LHCN-M2 (cell line): ENCODE measurements around the gene SLC3A2. TPM values are rescaled to one million over a fixed set of nuclear protein-coding genes. Genes with fewer than 3 reads are reported as not detected.
"Not testable (repeated sequence)": the region's sequence is repeated elsewhere in the genome, so short reads cannot be mapped to it uniquely, and the experiment has no call there.

Experiments used
- DNase-seq: peaks from one replicate; pipeline ENCODE4 v3.0.0-alpha.2; 2012; ENCODE audit warnings: low read depth
- polyA plus RNA-seq: library from polyadenylated mRNA; unstranded; fragments of >200 nt; gene quantifications from one replicate; pipeline ENCODE4 v1.2.1, GENCODE V29; 2012; ENCODE audit warnings: missing spikeins
- total RNA-seq: library from RNA; depleted of rRNA; stranded (reverse); fragments of >200 nt; gene quantifications from 2 replicates; pipeline ENCODE4 v1.2.3, GENCODE V29; 2014; rRNA removed

SLC3A2 gene
- 121 and 132 TPM in 2 replicates for total RNA-seq
- polyA plus RNA-seq = 231 TPM

GRCh38 chr11:62880803-62881578, at the start of gene SLC3A2:
Gene SLC3A2 (plus strand): TSS chr11:62880896. CDS start chr11:62881024, 128 bp downstream.
- DNase-seq = peak; percentile 81

- no peak for DNase-seq
Measured at GRCh38 chr11:62830904-62831519, 49.7 kb upstream of the SLC3A2 start.

DNA sequence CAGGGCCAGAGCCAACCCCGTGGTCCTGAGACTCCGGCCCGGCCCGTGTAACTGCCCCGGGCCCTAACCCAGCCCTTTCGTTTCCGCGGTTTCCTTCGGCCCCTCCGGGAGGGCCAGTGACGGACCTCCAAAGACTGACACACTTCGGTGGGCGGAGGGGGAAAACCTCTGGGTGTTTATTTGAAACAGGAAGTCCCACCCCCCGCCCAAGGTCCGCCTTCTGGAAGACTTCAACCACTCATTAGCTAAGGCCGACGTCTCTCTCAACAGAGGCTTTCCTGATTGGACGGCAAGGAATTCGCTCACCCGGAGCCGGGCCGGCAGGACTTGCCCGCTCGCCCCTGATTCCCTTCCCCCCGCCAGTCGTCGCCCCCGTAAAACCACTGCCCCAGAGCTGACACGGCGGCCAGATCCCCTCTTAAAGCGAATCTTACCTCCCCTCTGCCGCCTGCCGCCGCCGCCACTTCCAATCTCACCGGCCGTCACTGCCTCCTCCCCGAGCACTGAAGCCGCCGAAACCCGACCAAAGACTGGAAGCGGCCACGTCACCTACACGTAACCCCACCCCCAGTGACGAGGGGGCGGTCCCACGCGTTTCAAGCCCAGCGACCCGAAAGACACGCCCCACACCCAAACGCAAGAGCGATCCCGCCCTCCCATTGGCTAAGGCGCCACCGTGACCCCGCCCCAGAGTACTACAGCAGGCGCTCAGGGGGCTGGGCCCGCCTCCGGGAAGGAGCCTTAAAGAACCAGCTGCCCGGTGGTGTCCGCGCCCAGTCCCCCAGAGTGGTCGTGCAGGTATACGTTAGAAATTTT, 49.0 kb upstream of the SLC3A2 start, which contains the start of gene STX5:
Gene STX5, minus strand, starts transcription at position 532 of the 816 bp plus-strand sequence. CDS start 808 bp downstream, outside the sequence.
- peak; percentile 97 for DNase-seq

DNA sequence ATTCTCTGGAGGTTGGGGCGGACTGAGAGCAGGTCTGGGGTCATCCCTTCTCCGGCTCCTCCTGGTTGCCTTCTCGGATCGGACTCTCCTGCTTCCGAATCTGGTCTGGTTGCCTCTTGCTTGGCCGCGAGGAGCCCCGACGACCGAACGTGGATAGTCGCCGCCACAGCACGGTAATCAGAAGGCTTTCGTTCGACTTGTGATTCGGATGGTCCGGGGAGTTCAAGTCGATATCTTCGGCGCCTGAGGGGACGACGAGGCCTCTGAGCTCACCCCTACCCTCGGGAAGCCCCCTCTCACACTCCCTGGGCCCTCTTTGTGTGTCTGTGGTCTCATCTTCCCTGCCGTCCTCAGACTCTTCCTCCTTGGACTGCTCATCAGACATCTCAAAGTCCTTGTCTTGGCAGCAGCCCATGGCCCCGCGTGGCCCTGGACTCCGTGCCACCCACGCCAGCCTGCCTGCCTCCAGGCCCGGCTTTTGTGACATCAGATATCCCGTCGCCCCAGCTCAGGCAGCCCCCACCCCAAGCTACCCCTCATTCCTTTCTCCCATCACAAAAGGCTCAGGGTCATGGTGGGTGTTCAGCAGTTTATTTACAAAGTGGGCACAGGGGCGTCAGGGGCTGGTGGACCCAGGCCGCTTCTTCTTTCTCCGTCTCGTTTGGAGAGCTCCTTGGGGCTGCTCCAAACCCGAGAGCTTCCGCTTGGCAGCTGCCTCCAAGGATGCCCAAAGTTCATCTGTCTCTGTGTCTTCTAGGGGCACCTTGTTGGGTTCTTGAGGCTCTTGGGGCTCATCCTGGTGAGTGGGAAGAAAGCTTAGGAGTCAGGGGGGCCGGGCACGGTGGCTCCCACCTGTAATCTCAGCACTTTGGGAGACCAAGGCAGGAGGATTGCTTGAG, 48.1 kb upstream of the SLC3A2 start, which contains the start of gene TEX54:
Gene TEX54, minus strand, starts transcription at position 506 of the 899 bp plus-strand sequence.
- DNase-seq = no peak

GRCh38 chr11:62835336-62835735, 45.4 kb upstream of the SLC3A2 start:
- no peak for DNase-seq

DNA sequence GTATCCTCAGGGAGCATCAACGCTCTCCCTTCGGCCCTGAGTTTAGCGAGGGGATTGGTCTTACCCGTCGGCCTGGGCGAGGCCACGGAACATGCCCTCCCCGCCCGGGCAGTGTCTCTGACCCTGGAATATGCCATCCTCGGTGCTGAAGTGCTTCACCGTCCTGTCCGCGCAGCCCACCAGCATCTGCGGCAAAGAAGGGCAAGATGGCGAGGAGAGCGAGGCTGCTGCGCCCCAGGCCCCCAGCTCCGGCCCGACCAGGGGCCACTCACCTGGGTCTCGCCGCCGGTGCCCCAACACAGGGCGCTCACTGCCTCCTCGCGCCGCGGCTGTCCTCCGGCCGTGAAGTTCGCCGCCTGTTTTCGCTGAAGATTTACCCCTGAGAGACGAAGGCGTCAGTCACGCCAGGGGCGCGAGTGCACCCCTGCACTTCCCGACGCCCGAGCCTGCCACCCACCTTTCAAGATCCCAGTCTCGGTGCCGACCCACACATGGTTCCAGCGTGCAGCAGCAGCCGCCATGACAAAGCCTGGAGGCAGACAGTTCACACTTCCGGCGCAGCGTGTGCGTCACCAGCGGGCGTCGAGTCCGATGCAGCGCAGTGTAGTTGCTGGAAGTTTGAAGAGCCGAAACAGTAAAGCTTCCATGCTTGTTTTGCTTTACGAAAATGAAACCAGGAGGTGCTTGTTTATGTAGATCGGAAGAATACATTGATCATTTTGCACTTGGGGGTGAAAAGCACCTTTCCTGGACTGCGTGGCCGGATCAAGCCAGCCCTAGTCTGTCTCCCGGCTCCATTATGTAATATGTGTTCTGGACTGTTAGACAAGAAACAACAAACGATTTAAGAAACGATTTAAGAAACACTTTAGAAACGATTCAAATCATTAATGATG, 41.4 kb upstream of the SLC3A2 start, which contains the start of gene WDR74:
Gene WDR74, minus strand, starts transcription at position 541 of the 896 bp plus-strand sequence. Its CDS starts 20 bp downstream, at position 521.
- DNase-seq = peak; percentile 92

GRCh38 chr11:62840721-62841360, 39.9 kb upstream of the SLC3A2 start:
- DNase-seq = peak; percentile 73

GRCh38 chr11:62841361-62842170, 39.1 kb upstream of the SLC3A2 start:
- DNase-seq = peak; percentile 100

DNA sequence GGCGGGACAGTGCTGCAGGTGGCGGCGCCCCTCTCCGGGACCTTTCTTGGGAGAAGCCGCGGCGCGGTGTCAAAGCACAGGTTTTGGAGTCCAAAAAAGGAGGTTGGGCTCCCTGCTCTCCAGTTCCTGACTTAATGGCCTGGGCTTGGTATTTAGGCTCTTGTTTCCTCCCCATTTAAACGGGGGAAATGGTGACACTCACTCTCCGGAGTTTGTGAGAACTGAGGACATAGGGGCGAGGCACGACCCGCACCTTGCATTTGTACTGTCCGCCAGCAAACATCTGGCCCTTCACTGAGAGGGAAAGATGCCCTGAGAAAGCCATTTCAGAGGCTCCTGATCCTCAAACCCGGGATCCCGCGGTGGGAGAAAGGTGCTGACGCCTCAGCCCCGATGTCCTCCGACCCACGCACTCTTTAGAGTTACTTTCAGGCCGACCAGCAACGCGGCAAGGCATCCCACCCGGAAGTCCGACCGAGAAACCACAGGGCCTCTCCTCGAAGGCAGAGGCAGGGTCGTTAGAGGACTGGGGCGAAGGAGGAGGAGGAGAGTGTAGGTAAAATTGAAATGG, 38.4 kb upstream of the SLC3A2 start:
- DNase-seq = no peak

GRCh38 chr11:62842891-62843290, 37.8 kb upstream of the SLC3A2 start:
- DNase-seq = not testable (repeated sequence)

GRCh38 chr11:62843466-62843865, 37.2 kb upstream of the SLC3A2 start:
- no peak for DNase-seq

DNA sequence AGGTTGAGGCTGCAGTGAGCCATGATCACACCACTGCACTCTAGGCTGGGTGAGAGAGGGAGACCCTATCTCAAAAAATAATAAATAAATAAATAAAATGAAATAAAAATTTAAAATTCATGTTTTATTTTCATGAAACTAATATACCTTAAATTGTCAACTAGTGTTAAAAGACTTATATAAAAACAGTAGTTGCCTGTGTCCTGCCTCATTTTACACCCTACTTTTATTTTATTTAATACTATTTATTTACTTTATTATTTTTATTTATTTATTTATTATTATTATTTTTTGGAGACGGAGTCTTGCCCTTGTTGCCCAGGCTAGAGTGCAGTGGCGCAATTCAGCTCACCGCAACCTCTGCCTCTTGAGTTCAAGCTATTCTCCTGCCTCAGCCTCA, 36.5 kb upstream of the SLC3A2 start:
- no peak for DNase-seq

GRCh38 chr11:62846177-62846576, 34.5 kb upstream of the SLC3A2 start:
- no peak for DNase-seq

- DNase-seq = no peak
Measured at GRCh38 chr11:62847767-62848314, 32.9 kb upstream of the SLC3A2 start.

DNA sequence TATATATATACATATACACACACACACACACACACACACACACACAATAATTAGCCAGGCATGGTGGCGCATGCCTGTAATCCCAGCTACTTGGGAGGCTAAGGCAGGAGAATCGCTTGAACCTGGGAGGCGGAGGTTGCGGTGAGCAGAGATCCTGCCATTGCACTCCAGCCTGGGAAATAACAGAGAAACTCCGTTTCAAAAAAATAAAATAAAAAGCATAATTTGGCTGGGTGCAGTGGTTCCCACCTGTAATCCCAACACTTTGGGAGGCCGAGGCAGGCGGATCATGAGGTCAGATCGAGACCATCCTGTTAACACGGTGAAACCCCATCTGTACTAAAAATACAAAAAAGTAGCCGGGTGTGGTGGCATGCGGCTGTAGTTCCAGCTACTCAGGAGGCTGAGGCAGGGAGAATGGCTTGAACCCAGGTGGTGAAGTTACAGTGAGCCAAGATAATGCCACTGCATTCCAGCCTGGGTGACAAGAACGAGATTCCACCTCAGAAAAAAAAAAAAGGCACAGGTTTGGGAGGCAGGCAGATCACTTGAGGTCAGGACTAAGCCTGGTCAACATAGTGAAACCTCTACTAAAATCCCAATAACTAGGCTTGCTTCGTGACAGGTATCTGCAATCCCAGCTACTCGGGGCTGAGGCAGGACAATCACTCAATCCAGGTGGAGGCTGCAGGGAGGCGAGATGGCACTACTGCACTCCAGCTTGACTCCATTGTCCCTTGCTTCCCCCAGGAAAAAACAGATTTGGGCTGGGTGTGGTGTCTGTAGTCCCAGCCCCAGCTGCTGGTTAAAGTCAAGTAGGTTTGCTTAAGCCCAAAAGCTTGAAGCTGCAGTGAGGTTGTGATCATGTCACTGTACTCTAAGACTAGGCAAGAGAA, 29.5 kb upstream of the SLC3A2 start:
- DNase-seq = no peak

- DNase-seq = no peak
Measured at GRCh38 chr11:62851807-62852522, 28.7 kb upstream of the SLC3A2 start.
